GM19351 (cell line): ENCODE results near the gene TRIM9.

Experiments
- ATAC-seq: cut with Tn5 transposase; IDR thresholded peaks from one replicate; pipeline ENCODE4 v1.9.1; 2021; ENCODE audit warnings: mild to moderate bottlenecking, moderate library complexity; ENCODE audit not compliant: unreplicated experiment

TRIM9 gene

GRCh38 chr14:51094901-51095853, at the start of gene TRIM9:
TSS of gene TRIM9 (minus strand) at chr14:51095105. CDS start at chr14:51094939, 166 bp downstream.
- peak; percentile 98 for ATAC-seq

GRCh38 chr14:51140856-51141255, 46.0 kb upstream of the TRIM9 start:
- no peak for ATAC-seq

- ATAC-seq = no peak
These were observed 45.4 kb upstream of the TRIM9 start for GRCh38 chr14:51140338-51140737.

- no peak for ATAC-seq
These were observed 44.3 kb upstream of the TRIM9 start for GRCh38 chr14:51139121-51139681.

GRCh38 chr14:51138404-51139103, 43.6 kb upstream of the TRIM9 start:
- no peak for ATAC-seq

GRCh38 chr14:51131516-51131915, 36.6 kb upstream of the TRIM9 start:
- no peak for ATAC-seq

- ATAC-seq = no peak
These were observed 34.2 kb upstream of the TRIM9 start for GRCh38 chr14:51129130-51129529.

- ATAC-seq = no peak
These were observed 29.1 kb upstream of the TRIM9 start for GRCh38 chr14:51124029-51124428.

GRCh38 chr14:51121096-51121495, 26.2 kb upstream of the TRIM9 start:
- no peak for ATAC-seq

- ATAC-seq = no peak
These were observed 24.6 kb upstream of the TRIM9 start for GRCh38 chr14:51119411-51120051.

- no peak for ATAC-seq
These were observed 24.1 kb upstream of the TRIM9 start for GRCh38 chr14:51118993-51119392.

- no peak for ATAC-seq
These were observed 22.7 kb upstream of the TRIM9 start for GRCh38 chr14:51117593-51117992.

- no peak for ATAC-seq
These were observed 21.8 kb upstream of the TRIM9 start for GRCh38 chr14:51116682-51117081.

- ATAC-seq = no peak
These were observed 14.7 kb upstream of the TRIM9 start for GRCh38 chr14:51109651-51110050.

GRCh38 chr14:51107801-51108200, 12.9 kb upstream of the TRIM9 start:
- ATAC-seq = no peak

- no peak for ATAC-seq
These were observed 9.6 kb upstream of the TRIM9 start for GRCh38 chr14:51104467-51104866.

- no peak for ATAC-seq
These were observed 2.4 kb upstream of the TRIM9 start for GRCh38 chr14:51097287-51097686.

- no peak for ATAC-seq
These were observed 2.0 kb upstream of the TRIM9 start for GRCh38 chr14:51096870-51097269.

- ATAC-seq = no peak
These were observed 1.2 kb upstream of the TRIM9 start for GRCh38 chr14:51095854-51096823.

GRCh38 chr14:51094282-51094821, 553 bp downstream of the TRIM9 start:
- ATAC-seq = no peak
